HG02981 (cell line): ENCODE measurements around the gene CHAF1A.

Source experiments
- ATAC-seq: cut with Tn5 transposase; IDR thresholded peaks from one replicate; pipeline ENCODE4 v1.9.1; 2021; ENCODE audit warnings: mild to moderate bottlenecking, moderate library complexity; ENCODE audit not compliant: unreplicated experiment

Gene CHAF1A

GRCh38 chr19:4403005-4403761 is 743 bp downstream of the CHAF1A start:
- ATAC-seq = no peak

DNA sequence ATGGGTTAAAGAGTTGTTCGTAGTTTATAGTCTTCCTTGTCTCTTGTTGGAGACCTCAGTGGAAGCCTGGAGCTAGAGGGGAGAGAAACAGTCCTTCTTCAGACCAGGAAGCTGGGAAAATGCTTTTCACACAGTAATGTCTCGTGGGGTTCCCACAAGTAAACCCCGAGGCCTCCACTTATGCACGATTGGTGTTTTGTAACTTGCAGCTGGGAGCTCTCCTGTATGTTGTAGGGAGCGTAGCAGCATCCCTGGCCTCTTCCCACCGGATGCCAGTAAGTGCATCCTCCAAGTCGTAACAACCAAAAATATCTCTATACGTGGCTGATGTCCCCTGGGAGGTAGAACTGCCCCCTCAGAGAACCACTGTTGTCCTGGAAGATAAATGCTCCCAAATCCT is 3.5 kb downstream of the CHAF1A start:
- ATAC-seq = no peak

GRCh38 chr19:4406626-4407025 is 4.2 kb downstream of the CHAF1A start:
- ATAC-seq = no peak

DNA sequence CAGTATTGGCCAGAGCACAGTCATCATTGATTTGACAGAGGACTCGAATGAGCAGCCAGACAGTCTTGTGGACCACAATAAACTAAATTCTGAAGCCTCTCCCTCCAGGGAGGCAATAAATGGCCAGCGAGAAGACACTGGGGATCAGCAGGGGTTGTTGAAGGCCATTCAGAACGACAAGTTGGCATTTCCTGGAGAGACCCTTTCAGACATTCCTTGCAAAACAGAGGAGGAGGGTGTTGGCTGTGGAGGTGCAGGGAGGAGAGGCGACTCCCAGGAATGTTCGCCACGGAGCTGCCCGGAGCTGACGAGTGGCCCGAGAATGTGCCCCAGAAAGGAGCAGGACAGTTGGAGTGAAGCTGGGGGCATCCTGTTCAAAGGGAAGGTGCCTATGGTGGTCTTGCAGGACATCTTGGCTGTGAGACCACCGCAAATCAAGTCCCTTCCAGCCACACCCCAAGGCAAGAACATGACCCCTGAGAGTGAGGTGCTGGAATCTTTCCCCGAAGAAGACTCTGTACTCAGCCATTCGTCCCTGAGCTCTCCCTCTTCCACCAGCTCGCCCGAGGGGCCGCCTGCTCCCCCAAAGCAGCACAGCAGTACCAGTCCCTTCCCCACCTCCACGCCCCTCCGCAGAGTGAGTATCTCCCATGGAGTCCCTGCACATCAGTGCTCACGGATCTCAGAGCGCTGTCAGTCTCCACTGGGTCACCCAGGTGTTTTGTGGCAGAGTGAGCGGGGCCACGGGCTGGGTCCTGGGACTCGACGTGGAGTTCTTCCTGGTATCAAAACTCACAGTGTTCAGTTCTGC is 6.9 kb downstream of the CHAF1A start:
- ATAC-seq = no peak

- no peak for ATAC-seq
Measured at GRCh38 chr19:4413588-4413987, 11.1 kb downstream of the CHAF1A start.

DNA sequence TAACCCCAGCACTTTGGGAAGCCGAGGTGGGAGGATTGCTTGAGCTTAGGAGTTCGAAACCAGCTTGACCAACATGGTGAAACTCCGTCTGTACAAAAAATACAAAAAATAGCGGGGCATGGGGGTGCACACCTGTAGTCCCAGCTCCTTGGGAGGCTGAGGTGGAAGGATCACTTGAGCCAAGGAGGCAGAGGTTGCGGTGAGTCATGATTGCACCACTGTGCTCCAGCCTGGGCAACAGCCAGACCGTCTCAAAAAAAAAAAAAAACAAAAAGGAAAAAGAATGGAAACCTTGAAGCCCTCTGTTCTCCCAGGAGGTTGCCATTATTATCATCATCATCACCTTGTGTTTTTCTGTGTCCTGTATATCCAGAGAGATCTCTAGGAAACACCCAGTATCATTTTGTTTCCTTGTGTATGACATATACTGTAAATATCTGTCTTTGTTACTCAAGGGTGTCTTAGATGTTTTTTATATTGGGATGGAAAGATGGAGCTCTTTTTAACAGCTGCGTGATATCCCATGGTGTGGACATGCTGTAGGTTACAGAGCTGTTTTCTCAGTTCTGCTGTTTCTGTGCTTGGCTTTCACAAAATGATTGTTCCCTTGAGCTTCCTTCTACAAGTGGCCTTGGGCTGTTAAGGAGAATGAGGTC is 11.8 kb downstream of the CHAF1A start:
- ATAC-seq = no peak

GRCh38 chr19:4414800-4415321 is 12.4 kb downstream of the CHAF1A start:
- ATAC-seq = no peak

DNA sequence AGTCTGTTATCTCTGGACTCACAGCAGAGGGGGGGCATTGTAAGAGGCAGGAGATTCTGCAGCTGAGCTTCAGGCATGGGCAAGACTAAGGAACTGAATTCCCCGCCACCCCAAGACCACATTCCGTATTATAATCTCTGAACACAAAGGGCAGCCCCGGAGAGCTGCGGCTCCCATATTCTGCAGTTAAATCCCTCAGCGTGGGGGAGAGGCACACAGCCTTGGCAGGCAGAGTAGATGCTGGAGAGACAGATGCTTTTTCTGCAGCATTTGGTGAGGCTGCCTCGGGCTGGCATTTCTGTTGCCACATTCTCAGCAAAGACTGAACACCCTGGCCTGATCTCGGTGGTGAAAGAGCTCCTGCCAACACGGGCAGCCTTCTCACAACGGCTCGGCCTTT is 12.9 kb downstream of the CHAF1A start:
- no peak for ATAC-seq

DNA sequence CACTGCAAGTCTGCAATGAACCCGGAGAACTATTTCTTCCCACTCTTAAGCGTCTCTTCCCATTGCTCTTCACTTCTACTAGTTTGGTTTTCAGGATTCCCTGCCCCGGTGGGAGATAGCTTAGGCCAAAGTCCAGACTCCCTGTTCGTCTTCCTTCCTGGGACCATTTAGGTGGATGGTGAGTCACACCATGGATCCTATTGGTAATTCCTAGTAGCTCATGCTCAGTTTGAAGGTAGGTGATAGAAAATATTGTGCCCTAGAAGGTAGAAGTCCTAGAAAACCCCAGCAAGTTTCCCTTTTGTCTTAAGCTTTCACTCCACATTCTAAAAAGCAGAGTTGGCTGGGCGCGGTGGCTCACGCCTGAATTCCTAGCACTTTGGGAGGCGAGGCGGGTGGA is 13.8 kb downstream of the CHAF1A start:
- ATAC-seq = no peak

GRCh38 chr19:4423416-4424126 is 21.1 kb downstream of the CHAF1A start:
- no peak for ATAC-seq

DNA sequence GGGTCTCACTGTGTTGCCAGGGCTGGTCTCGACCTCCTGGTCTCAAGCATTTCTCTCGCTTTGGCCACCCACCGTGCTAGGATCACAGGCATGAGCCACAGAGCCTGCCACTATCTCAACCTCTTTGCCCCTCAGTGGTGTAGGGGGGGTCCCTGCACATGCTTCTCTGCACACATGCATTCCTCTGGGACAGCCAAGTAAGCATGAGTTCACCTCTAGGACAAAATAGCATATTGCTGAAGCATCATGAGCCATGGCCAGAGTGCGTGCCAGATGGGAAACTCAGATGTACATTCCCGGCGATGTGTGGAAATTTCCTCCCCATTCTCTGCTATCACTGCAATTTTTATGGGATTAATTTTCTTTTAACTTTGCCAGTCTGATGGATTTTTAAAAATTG is 23.1 kb downstream of the CHAF1A start:
- no peak for ATAC-seq

- no peak for ATAC-seq
Measured at GRCh38 chr19:4428326-4428975, 26.0 kb downstream of the CHAF1A start.

- no peak for ATAC-seq
Measured at GRCh38 chr19:4429256-4429655, 26.8 kb downstream of the CHAF1A start.

GRCh38 chr19:4429771-4430171 is 27.3 kb downstream of the CHAF1A start:
- ATAC-seq = no peak

GRCh38 chr19:4430760-4431159 is 28.3 kb downstream of the CHAF1A start:
- ATAC-seq = no peak

DNA sequence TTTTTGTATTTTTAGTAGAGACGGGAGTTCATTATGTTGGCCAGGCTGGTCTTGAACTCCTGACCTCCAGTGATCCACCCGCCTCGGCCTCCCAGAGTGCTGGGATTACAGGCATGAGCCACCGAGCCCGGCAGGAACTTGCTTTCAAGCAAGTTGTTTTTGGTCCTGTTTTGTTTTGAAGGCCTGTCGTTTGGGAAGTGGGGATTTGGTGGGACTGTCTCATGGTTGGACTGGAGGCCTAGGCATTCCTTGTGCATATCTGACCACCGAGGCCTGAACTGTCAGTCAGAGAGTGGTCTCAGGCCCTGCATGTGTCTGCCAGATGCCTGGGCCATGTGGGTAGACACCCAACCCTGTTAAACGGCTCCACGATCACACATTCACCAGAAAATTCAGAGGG is 28.9 kb downstream of the CHAF1A start:
- no peak for ATAC-seq

- ATAC-seq = no peak
Measured at GRCh38 chr19:4431808-4432674, 29.6 kb downstream of the CHAF1A start.

DNA sequence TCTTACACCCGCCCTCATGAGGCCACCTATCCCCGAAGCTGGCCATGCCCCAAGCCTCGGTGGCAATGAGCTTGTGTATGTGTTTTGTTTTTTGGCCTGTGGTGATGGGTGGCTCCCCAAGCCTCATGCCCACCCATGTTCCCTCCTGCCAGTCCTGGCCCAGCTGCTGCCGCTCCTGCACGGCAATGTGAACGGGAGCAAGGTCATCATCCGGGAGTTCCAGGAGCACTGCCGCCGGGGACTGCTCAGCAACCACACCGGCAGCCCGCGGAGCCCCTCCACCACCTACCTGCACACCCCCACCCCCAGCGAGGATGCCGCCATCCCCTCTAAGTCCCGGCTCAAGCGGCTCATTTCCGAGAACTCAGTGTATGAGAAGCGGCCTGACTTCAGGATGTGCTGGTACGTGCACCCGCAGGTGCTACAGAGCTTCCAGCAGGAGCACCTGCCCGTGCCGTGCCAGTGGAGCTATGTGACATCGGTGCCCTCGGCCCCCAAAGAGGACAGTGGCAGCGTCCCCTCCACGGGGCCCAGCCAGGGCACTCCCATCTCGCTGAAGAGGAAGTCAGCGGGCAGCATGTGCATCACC is 30.6 kb downstream of the CHAF1A start:
- no peak for ATAC-seq

DNA sequence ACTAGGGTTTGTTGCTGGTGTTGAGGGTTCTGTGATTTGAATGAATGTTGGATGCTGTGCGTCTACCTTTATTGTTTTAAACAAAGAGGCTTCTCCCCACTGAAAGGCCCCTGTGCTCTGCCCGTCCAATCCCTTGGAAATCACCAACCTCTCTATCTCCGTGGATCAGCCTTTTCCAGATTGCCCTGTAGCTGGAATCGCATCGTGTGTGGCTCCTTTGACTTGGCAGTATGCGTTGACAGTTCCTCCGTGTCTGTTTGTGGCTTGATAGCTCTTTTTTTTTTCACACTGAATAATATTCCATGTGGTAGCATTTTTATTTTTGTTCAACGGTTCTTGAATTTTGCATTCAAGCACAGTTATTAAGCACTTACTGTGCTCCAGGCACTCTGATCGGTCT is 32.0 kb downstream of the CHAF1A start:
- ATAC-seq = no peak
